Neutrophil (primary cell): ENCODE data around the gene LSR.

Experiments
- H3K27ac ChIP-seq: fragments of 200-600 bp; sonication (generic); 2 replicates; pipeline ENCODE4 v1.5.1; 2016; ENCODE audit warnings: mild to moderate bottlenecking, moderate library complexity
- H3K27me3 ChIP-seq: fragments of 200-600 bp; sonication (generic); 2 replicates; pipeline ENCODE4 v1.6.0; 2016; ENCODE audit warnings: mild to moderate bottlenecking
- H3K36me3 ChIP-seq: fragments of 200-600 bp; sonication (generic); 2 replicates; pipeline ENCODE4 v1.5.1; 2017
- H3K4me1 ChIP-seq, 2 experiments: fragments of 200-600 bp in 1 of 2; sonication (generic) in 1 of 2; 1 replicate in 1 of 2; 2 replicates in 1 of 2; pipeline versions ENCODE4 v1.5.1 to v1.6.1; 2013 to 2016; ENCODE audit warnings: low read depth in 1 of 2, low read length in 1 of 2, mild to moderate bottlenecking in 1 of 2, moderate library complexity in 1 of 2; ENCODE audit not compliant: control insufficient read depth in 1 of 2, insufficient read depth in 1 of 2
- H3K4me3 ChIP-seq, 2 experiments: fragments of 200-600 bp in 1 of 2; sonication (generic) in 1 of 2; 1 replicate in 1 of 2; 2 replicates in 1 of 2; pipeline ENCODE4 v1.5.1; 2013 to 2016; ENCODE audit warnings: low read depth in 1 of 2, low read length in 1 of 2, mild to moderate bottlenecking in 1 of 2, moderate library complexity in 1 of 2
- H3K9me3 ChIP-seq: fragments of 200-600 bp; sonication (generic); 2 replicates; pipeline ENCODE4 v1.5.1; 2016
- TF ChIP-seq, protein P1 (sequence below): fragments of 200-600 bp; sonication (generic); IDR thresholded peaks from 2 replicates; pipeline ENCODE4 v1.5.1; 2016; ENCODE audit warnings: antibody characterized with exemption

Gene LSR

DNA sequence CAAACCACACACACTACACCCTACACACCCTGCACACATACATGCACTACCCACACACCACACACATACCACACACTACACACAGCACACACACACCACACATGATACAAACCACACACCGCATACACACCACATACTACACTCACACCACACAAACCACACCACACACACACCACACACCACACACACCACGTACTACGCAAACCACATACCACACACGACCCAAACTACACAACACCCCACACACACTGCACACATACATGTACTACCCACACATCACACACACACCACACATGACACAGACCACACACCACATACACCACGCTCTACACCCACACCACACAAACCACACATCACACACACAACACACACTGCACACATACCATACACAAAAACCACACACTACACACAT, 49.8 kb downstream of the LSR start:
- H3K36me3 ChIP-seq: no peaks in the 10 kb centered on the region
- H3K27me3 ChIP-seq: peaks cover 46% of the 10 kb centered on the region

GRCh38 chr19:35299523-35300338, 50.9 kb downstream of the LSR start:
- TF ChIP-seq, protein P1, sequence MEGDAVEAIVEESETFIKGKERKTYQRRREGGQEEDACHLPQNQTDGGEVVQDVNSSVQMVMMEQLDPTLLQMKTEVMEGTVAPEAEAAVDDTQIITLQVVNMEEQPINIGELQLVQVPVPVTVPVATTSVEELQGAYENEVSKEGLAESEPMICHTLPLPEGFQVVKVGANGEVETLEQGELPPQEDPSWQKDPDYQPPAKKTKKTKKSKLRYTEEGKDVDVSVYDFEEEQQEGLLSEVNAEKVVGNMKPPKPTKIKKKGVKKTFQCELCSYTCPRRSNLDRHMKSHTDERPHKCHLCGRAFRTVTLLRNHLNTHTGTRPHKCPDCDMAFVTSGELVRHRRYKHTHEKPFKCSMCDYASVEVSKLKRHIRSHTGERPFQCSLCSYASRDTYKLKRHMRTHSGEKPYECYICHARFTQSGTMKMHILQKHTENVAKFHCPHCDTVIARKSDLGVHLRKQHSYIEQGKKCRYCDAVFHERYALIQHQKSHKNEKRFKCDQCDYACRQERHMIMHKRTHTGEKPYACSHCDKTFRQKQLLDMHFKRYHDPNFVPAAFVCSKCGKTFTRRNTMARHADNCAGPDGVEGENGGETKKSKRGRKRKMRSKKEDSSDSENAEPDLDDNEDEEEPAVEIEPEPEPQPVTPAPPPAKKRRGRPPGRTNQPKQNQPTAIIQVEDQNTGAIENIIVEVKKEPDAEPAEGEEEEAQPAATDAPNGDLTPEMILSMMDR: no peak
- Histone ChIP-seq H3K36me3 (no peaks in the 10 kb centered on the region), H3K4me3 (no peak overlapping the region), H3K27ac (no peak overlapping the region), H3K9me3 (no peaks in the 10 kb centered on the region), H3K4me1 (peaks cover 0 to 4% of the 10 kb centered on the region in 2 experiments), H3K27me3 (peaks cover 40% of the 10 kb centered on the region)

More for the DNA sequence above, 49.8 kb downstream of the LSR start:
- no peak overlapping the region for H3K27ac ChIP-seq
- H3K9me3 ChIP-seq: no peaks in the 10 kb centered on the region
- TF ChIP-seq, protein P1: no peak
- peaks cover 0 to 4% of the 10 kb centered on the region in 2 experiments for H3K4me1 ChIP-seq
- H3K4me3 ChIP-seq: no peak overlapping the region

DNA sequence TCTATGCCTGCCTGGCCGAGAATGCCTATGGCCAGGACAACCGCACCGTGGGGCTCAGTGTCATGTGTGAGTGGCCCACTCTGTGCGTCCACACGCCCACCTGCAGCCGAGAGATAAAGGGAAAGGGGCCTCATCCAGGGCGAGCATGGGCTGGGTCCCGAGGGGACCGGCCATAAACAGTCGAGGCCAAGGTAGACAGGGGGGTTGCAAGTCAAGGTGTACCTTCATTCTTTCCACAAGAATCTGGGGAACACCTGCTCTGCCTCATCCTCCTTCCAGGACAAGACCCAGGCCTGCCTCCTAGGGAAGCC, 51.5 kb downstream of the LSR start:
- Histone ChIP-seq H3K4me3 (no peak overlapping the region), H3K36me3 (no peaks in the 10 kb centered on the region), H3K27me3 (peaks cover 34% of the 10 kb centered on the region), H3K4me1 (peaks cover 0 to 4% of the 10 kb centered on the region in 2 experiments), H3K9me3 (no peaks in the 10 kb centered on the region), H3K27ac (no peak overlapping the region)
- TF ChIP-seq, protein P1: no peak

GRCh38 chr19:35301961-35302360, 53.2 kb downstream of the LSR start:
- Histone ChIP-seq H3K4me1 (no peaks in the 10 kb centered on the region), H3K4me3 (no peak overlapping the region), H3K36me3 (no peaks in the 10 kb centered on the region), H3K27ac (no peak overlapping the region), H3K27me3 (peaks cover 17% of the 10 kb centered on the region), H3K9me3 (no peaks in the 10 kb centered on the region)
- TF ChIP-seq, protein P1: no peak

DNA sequence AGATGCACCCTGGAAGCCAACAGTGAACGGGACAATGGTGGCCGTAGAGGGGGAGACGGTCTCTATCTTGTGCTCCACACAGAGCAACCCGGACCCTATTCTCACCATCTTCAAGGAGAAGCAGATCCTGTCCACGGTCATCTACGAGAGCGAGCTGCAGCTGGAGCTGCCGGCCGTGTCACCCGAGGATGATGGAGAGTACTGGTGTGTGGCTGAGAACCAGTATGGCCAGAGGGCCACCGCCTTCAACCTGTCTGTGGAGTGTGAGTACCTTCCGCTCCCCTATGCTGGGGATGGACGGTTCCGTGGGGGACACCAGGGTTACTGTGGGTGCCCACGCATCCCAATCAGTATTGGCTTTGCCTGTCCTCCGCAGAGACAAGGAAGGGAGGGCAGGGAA, 53.6 kb downstream of the LSR start:
- Histone ChIP-seq H3K27ac (no peak overlapping the region), H3K27me3 (peaks cover 13% of the 10 kb centered on the region), H3K36me3 (no peaks in the 10 kb centered on the region), H3K9me3 (no peaks in the 10 kb centered on the region), H3K4me3 (no peak overlapping the region), H3K4me1 (no peaks in the 10 kb centered on the region)
- TF ChIP-seq, protein P1: no peak
